Keratinocyte (primary cell): ENCODE data around the gene SHISA7. TPM values are rescaled to one million over a fixed set of nuclear protein-coding genes. Genes with fewer than 3 reads are reported as not detected.
A peak's percentile ranks its signal among the peaks of the same experiment; 100 is the strongest.

ENCODE experiments used
- DNase-seq: peaks from one replicate; pipeline ENCODE4 v3.0.0-alpha.2; 2011; ENCODE audit warnings: low read depth, missing footprints, low spot score
- FAIRE-seq: peaks from 2 replicates; lab custom pipeline; 2011; peaks lifted over from hg19 to GRCh38; lab: Jason Lieb, UNC
- H2AFZ ChIP-seq: 2 replicates; pipeline ENCODE4 v1.6.0; 2012; ENCODE audit warnings: low read length, control low read depth, inconsistent platforms; ENCODE audit not compliant: control insufficient read depth
- H3K27ac ChIP-seq: 2 replicates; pipeline ENCODE4 v1.5.1; 2011; ENCODE audit warnings: low read length; ENCODE audit not compliant: control insufficient read depth, insufficient read depth
- H3K27me3 ChIP-seq: 3 replicates; pipeline ENCODE4 v1.6.0; 2011; ENCODE audit warnings: low read length; ENCODE audit not compliant: control insufficient read depth, insufficient read depth; ENCODE audit errors: extremely low read depth
- H3K36me3 ChIP-seq, 2 experiments: 2 replicates in 1 of 2; 3 replicates in 1 of 2; pipeline ENCODE4 v1.5.1; 2011; ENCODE audit warnings: low read length in 2 of 2, mild to moderate bottlenecking in 1 of 2; ENCODE audit not compliant: control insufficient read depth in 2 of 2, insufficient read depth in 2 of 2; ENCODE audit errors: extremely low read depth in 1 of 2
- H3K4me1 ChIP-seq: 3 replicates; pipeline ENCODE4 v1.5.1; 2011; ENCODE audit warnings: low read length; ENCODE audit not compliant: control insufficient read depth, insufficient read depth; ENCODE audit errors: extremely low read depth
- H3K4me2 ChIP-seq: 3 replicates; pipeline ENCODE4 v1.6.0; 2011; ENCODE audit warnings: low read depth, low read length; ENCODE audit not compliant: control insufficient read depth, insufficient read depth; ENCODE audit errors: extremely low read depth
- H3K4me3 ChIP-seq, 3 experiments: fragments of 200-600 bp in 1 of 3; sonication (generic) in 1 of 3; 2 replicates in 2 of 3; 3 replicates in 1 of 3; pipeline ENCODE4 v1.5.1; 2011 to 2016; ENCODE audit warnings: low read length in 3 of 3, mild to moderate bottlenecking in 3 of 3, control low read depth in 2 of 3, inconsistent platforms in 1 of 3, low read depth in 1 of 3, mixed read lengths in 1 of 3, mixed run types in 1 of 3, moderate library complexity in 1 of 3; ENCODE audit not compliant: control insufficient read depth in 2 of 3, insufficient read depth in 2 of 3; ENCODE audit errors: extremely low read depth in 1 of 3
- H3K79me2 ChIP-seq: 2 replicates; pipeline ENCODE4 v1.6.0; 2012; ENCODE audit warnings: low read length; ENCODE audit not compliant: control insufficient read depth, insufficient read depth
- H3K9ac ChIP-seq: 3 replicates; pipeline ENCODE4 v1.6.0; 2011; ENCODE audit warnings: low read length; ENCODE audit not compliant: control insufficient read depth, insufficient read depth; ENCODE audit errors: extremely low read depth
- H3K9me1 ChIP-seq: 3 replicates; pipeline ENCODE4 v1.6.0; 2011; ENCODE audit warnings: low read length; ENCODE audit not compliant: control insufficient read depth, insufficient read depth; ENCODE audit errors: extremely low read depth
- H3K9me3 ChIP-seq: 2 replicates; pipeline ENCODE4 v1.5.1; 2012; ENCODE audit warnings: low read depth, low read length; ENCODE audit not compliant: control insufficient read depth
- H4K20me1 ChIP-seq: 3 replicates; pipeline ENCODE4 v1.6.0; 2011; ENCODE audit warnings: low read length; ENCODE audit not compliant: control insufficient read depth, insufficient read depth; ENCODE audit errors: extremely low read depth
- CTCF ChIP-seq, 3 experiments: IDR thresholded peaks in 1 of 3; conservative IDR thresholded peaks in 1 of 3; optimal IDR thresholded peaks in 1 of 3; 2 replicates in 2 of 3; 3 replicates in 1 of 3; pipeline versions ENCODE3 to v1.5.1; 2011; ENCODE audit warnings: low read length in 3 of 3, mild to moderate bottlenecking in 3 of 3, moderate library complexity in 2 of 3, control low read depth in 1 of 3, inconsistent platforms in 1 of 3; ENCODE audit not compliant: insufficient read depth in 2 of 3; ENCODE audit errors: extremely low read depth in 1 of 3
- EZH2 ChIP-seq: IDR thresholded peaks from one replicate; pipeline ENCODE4 v1.6.1; 2012; ENCODE audit warnings: inconsistent platforms, mild to moderate bottlenecking, low read length, moderate library complexity
- dilution Hi-C: fragments of 300-500 bp; cut with MboI; formaldehyde crosslinking; loops from one replicate; pipeline ENCODE4 v1.7.0; 2020; ENCODE audit warnings: low sequenced_read_pairs; ENCODE audit not compliant: extremely low pct_ligation_motif_present
- polyA plus RNA-seq, 5 experiments: library from polyadenylated mRNA; depleted of rRNA in 3 of 5; stranded (reverse) in 3 of 5; stranded (forward) in 1 of 5; unstranded in 1 of 5; fragments of >200 nt; gene quantifications; 1 replicate in 1 of 5; 2 replicates in 3 of 5; 3 replicates in 1 of 5; pipeline versions ENCODE4 v1.2.1 to v1.2.3, GENCODE V29; 2011 to 2012; ENCODE audit warnings: missing spikeins in 2 of 5, low read depth in 1 of 5, low replicate concordance in 1 of 5

Gene SHISA7
- polyA plus RNA-seq, 1 donor (not counting 4 experiments of a cell fraction or from before 2014, with no cell fraction given), result not detected

DNA sequence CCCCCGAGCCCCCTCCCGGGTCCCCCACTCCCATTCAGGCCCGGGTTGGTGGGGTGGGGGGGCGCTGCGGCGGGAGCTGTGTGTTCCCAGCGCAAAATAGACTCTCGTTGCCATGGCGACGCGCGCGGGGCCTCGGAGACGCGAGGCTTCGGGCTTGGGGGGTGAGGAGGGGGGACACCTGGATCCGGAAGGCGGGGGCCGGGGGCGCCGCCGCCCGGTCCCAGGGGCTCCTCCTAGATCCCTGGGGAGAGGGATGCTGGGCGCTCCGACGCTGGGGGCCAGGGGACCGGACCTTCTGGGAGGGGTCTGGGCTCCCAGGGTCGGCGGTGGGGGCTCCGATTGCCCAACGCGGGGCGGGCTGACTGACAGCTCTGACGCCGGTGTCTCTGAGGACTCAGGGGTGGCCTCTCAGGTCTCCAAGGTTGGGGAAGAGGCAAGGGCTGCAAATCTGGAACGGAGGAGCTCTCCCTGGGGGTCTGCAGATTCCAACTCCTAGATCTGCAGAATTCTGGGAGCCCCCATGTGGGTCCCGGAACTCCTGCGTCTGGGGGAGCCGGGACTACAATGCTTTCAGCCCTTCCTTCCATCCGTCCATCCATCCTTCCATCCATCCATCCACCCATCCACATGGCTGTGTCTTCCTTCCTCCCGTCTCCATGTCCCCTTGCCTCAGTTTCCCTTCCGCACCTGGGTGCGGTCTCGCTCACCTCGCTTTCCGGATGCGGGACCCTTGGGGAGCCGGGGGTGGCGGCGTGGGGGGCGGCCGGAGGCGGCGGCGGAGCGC, 9.1 kb upstream of the SHISA7 start:
- Histone ChIP-seq H3K36me3 (peaks cover 0 to 3% of the 10 kb centered on the region in 2 experiments), H3K4me1 (peaks cover 13% of the 10 kb centered on the region), H3K4me3 (no peak overlapping the region), H2AFZ (no peak overlapping the region), H3K79me2 (no peaks in the 10 kb centered on the region), H3K9me3 (no peaks in the 10 kb centered on the region), H3K9ac (no peak overlapping the region), H3K9me1 (no peaks in the 10 kb centered on the region), H3K27me3 (peaks cover 34% of the 10 kb centered on the region), H3K27ac (no peak overlapping the region), H3K4me2 (no peak overlapping the region), H4K20me1 (peaks cover 6% of the 10 kb centered on the region)
- FAIRE-seq (no peak), DNase-seq (no peak)
- dilution Hi-C loops, result no loop called here
- TF ChIP-seq CTCF (optimal IDR thresholded peaks at IDR 0.05 in 1 of 3, IDR thresholded peaks at IDR 0.05 in 1 of 3, conservative IDR thresholded peaks at IDR 0.05 in 1 of 3; ENCODE audit: extremely low read depth in 1 of 3, insufficient read depth in 2 of 3, low read length in 3 of 3) (no peak), EZH2 (peak; percentile 86)

GRCh38 chr19:55451163-55451964, 8.3 kb upstream of the SHISA7 start:
- peaks cover 0 to 3% of the 10 kb centered on the region in 2 experiments for H3K36me3 ChIP-seq
- no peak overlapping the region for H3K9ac ChIP-seq
- H4K20me1 ChIP-seq, result peaks cover 8% of the 10 kb centered on the region
- H3K9me3 ChIP-seq, result no peaks in the 10 kb centered on the region
- no peak overlapping the region for H3K27ac ChIP-seq
- no peaks in the 10 kb centered on the region for H3K9me1 ChIP-seq
- peaks cover 20% of the 10 kb centered on the region for H3K4me1 ChIP-seq
- no peaks in the 10 kb centered on the region for H3K79me2 ChIP-seq
- H3K27me3 ChIP-seq, result peaks cover 34% of the 10 kb centered on the region
- no peak overlapping the region for H3K4me3 ChIP-seq
- H2AFZ ChIP-seq, result no peak overlapping the region
- dilution Hi-C loops, result no loop called here
- peak overlapping the region; percentile 27 for H3K4me2 ChIP-seq
- no peak for DNase-seq
- FAIRE-seq, result no peak
- peak; percentile 89 for TF ChIP-seq EZH2
- TF ChIP-seq CTCF (optimal IDR thresholded peaks at IDR 0.05 in 1 of 3, IDR thresholded peaks at IDR 0.05 in 1 of 3, conservative IDR thresholded peaks at IDR 0.05 in 1 of 3; ENCODE audit: extremely low read depth in 1 of 3, insufficient read depth in 2 of 3, low read length in 3 of 3), result no peak
